Neural progenitor cell (in vitro differentiated cells): ENCODE measurements around the gene CSKMT. TPM values are rescaled to one million over a fixed set of nuclear protein-coding genes. Genes with fewer than 3 reads are reported as not detected.

Experiments
- DNase-seq: peaks from one replicate; pipeline ENCODE4 v3.0.0-alpha.2; 2016; ENCODE audit warnings: low spot score
- H2AFZ ChIP-seq: fragments of 200-600 bp; sonication (generic); replicated peaks from 2 replicates; pipeline ENCODE4 v1.6.1; 2016; ENCODE audit warnings: antibody characterized with exemption
- H3F3A ChIP-seq: fragments of 200-600 bp; sonication (generic); 2 replicates; pipeline ENCODE4 v1.6.1; 2016; ENCODE audit warnings: antibody characterized with exemption, low read depth
- H3K27ac ChIP-seq: fragments of 200-600 bp; sonication (generic); 2 replicates; pipeline ENCODE4 v1.5.1; 2016; ENCODE audit warnings: mild to moderate bottlenecking
- H3K27me3 ChIP-seq: fragments of 200-600 bp; sonication (generic); 2 replicates; pipeline ENCODE4 v1.6.1; 2016; ENCODE audit warnings: mild to moderate bottlenecking, moderate library complexity
- H3K36me3 ChIP-seq: fragments of 200-600 bp; sonication (generic); 2 replicates; pipeline ENCODE4 v1.5.1; 2016
- H3K4me1 ChIP-seq: fragments of 200-600 bp; sonication (generic); 2 replicates; pipeline ENCODE4 v1.6.1; 2016; ENCODE audit warnings: mixed run types
- H3K4me2 ChIP-seq: fragments of 200-600 bp; sonication (generic); 2 replicates; pipeline ENCODE4 v1.6.1; 2016
- H3K4me3 ChIP-seq: fragments of 200-600 bp; sonication (generic); 2 replicates; pipeline ENCODE4 v1.5.1; 2016
- H3K79me2 ChIP-seq: fragments of 200-600 bp; sonication (generic); 2 replicates; pipeline ENCODE4 v1.6.1; 2016; ENCODE audit warnings: low read depth
- H3K9ac ChIP-seq: fragments of 200-600 bp; sonication (generic); 2 replicates; pipeline ENCODE4 v1.6.1; 2016
- H3K9me3 ChIP-seq: fragments of 200-600 bp; sonication (generic); 2 replicates; pipeline ENCODE4 v1.5.1; 2016; ENCODE audit warnings: low read depth
- H4K20me1 ChIP-seq: fragments of 200-600 bp; sonication (generic); 2 replicates; pipeline ENCODE4 v1.6.1; 2016; ENCODE audit warnings: low read depth
- H3K27ac Mint-ChIP-seq: 3 replicates; pipeline ENCODE4 v1.8.0; 2021; ENCODE audit warnings: mixed read lengths
- H3K27me3 Mint-ChIP-seq: 2 replicates; pipeline ENCODE4 v1.8.0; 2022; ENCODE audit warnings: low read depth, mild to moderate bottlenecking, inconsistent platforms, moderate library complexity, mixed read lengths; ENCODE audit not compliant: insufficient read depth
- H3K36me3 Mint-ChIP-seq: 3 replicates; pipeline ENCODE4 v1.8.0; 2021; ENCODE audit warnings: mixed read lengths
- H3K4me1 Mint-ChIP-seq: 3 replicates; pipeline ENCODE4 v1.8.0; 2021; ENCODE audit warnings: mixed read lengths
- H3K4me3 Mint-ChIP-seq: 3 replicates; pipeline ENCODE4 v1.8.0; 2021; ENCODE audit warnings: mild to moderate bottlenecking, moderate library complexity, mixed read lengths
- H3K9me3 Mint-ChIP-seq: 3 replicates; pipeline ENCODE4 v1.8.0; 2020; ENCODE audit warnings: mixed read lengths
- CTCF ChIP-seq: fragments of 200-600 bp; sonication (generic); IDR thresholded peaks from 2 replicates; pipeline ENCODE4 v1.5.1; 2017; ENCODE audit warnings: antibody characterized with exemption, mild to moderate bottlenecking
- EZH2 ChIP-seq: fragments of 200-600 bp; sonication (generic); IDR thresholded peaks from 2 replicates; pipeline ENCODE4 v1.6.1; 2017; ENCODE audit warnings: antibody characterized with exemption, mild to moderate bottlenecking, moderate library complexity
- EZH2phosphoT487 ChIP-seq: fragments of 200-600 bp; sonication (generic); IDR thresholded peaks from 2 replicates; pipeline ENCODE4 v1.6.1; 2017; ENCODE audit warnings: antibody characterized with exemption
- total RNA-seq: library from RNA; depleted of rRNA; stranded (reverse); fragments of >200 nt; gene quantifications from 2 replicates; pipeline ENCODE4 v1.2.3, GENCODE V29; 2015; ENCODE audit warnings: low replicate concordance

CSKMT gene
- total RNA-seq, 1 donor from 2014 or later: 4.3 TPM

GRCh38 chr11:62708392-62708791 lies 43.3 kb downstream of the CSKMT start:
- H3K27ac ChIP-seq: no peak overlapping the region
- H3F3A ChIP-seq: peaks cover 77% of the 10 kb centered on the region
- H3K79me2 ChIP-seq: peaks cover 16% of the 10 kb centered on the region
- H3K4me3 Mint-ChIP-seq: peak overlapping the region; percentile 88
- H4K20me1 ChIP-seq: no peaks in the 10 kb centered on the region
- no peak overlapping the region for H2AFZ ChIP-seq
- H3K9me3 ChIP-seq: no peaks in the 10 kb centered on the region
- TF ChIP-seq EZH2 (no peak), CTCF (no peak), EZH2phosphoT487 (no peak)
- peaks cover 32% of the 10 kb centered on the region for H3K4me1 ChIP-seq
- no peaks in the 10 kb centered on the region for H3K9me3 Mint-ChIP-seq
- H3K4me2 ChIP-seq: peak overlapping the region; percentile 92
- H3K27me3 ChIP-seq: no peaks in the 10 kb centered on the region
- H3K4me1 Mint-ChIP-seq: peaks cover 47% of the 10 kb centered on the region
- H3K36me3 ChIP-seq: no peaks in the 10 kb centered on the region
- no peak overlapping the region for H3K9ac ChIP-seq
- peak overlapping the region; percentile 97 for H3K27ac Mint-ChIP-seq
- peaks cover 8% of the 10 kb centered on the region for H3K27me3 Mint-ChIP-seq
- peak overlapping the region; percentile 65 for H3K4me3 ChIP-seq
- H3K36me3 Mint-ChIP-seq: peaks cover 24% of the 10 kb centered on the region
- no peak for DNase-seq

- DNase-seq: no peak
- Histone ChIP-seq H3K27me3 (no peaks in the 10 kb centered on the region), H3K27ac (peak overlapping the region; percentile 61), H3K36me3 (no peaks in the 10 kb centered on the region), H2AFZ (peak overlapping the region; percentile 68), H4K20me1 (no peaks in the 10 kb centered on the region), H3K4me3 (peak overlapping the region; percentile 65), H3K9me3 (no peaks in the 10 kb centered on the region), H3K9ac (peak overlapping the region; percentile 55), H3K4me2 (peak overlapping the region; percentile 92), H3F3A (peaks cover 81% of the 10 kb centered on the region), H3K79me2 (peaks cover 16% of the 10 kb centered on the region), H3K4me1 (peaks cover 32% of the 10 kb centered on the region)
- Mint-ChIP-seq H3K9me3 (no peaks in the 10 kb centered on the region), H3K4me3 (peak overlapping the region; percentile 88), H3K27ac (peak overlapping the region; percentile 97), H3K27me3 (peaks cover 8% of the 10 kb centered on the region), H3K36me3 (peaks cover 26% of the 10 kb centered on the region), H3K4me1 (peaks cover 47% of the 10 kb centered on the region)
- TF ChIP-seq EZH2phosphoT487 (no peak), EZH2 (no peak), CTCF (no peak)
These were observed 43.7 kb downstream of the CSKMT start for GRCh38 chr11:62708793-62709192.

- H3K36me3 ChIP-seq: no peaks in the 10 kb centered on the region
- H3K27me3 Mint-ChIP-seq: peaks cover 8% of the 10 kb centered on the region
- peaks cover 47% of the 10 kb centered on the region for H3K4me1 Mint-ChIP-seq
These were observed 44.3 kb downstream of the CSKMT start for GRCh38 chr11:62709247-62710000.

More at GRCh38 chr11:62709247-62710000, 44.3 kb downstream of the CSKMT start:
- Histone ChIP-seq H3K4me1 (peaks cover 32% of the 10 kb centered on the region), H3F3A (peaks cover 84% of the 10 kb centered on the region), H3K79me2 (peaks cover 14% of the 10 kb centered on the region), H3K4me3 (peak overlapping the region; percentile 65), H2AFZ (peak overlapping the region; percentile 94), H3K9ac (peak overlapping the region; percentile 74), H3K27ac (peak overlapping the region; percentile 98), H4K20me1 (no peaks in the 10 kb centered on the region), H3K9me3 (no peaks in the 10 kb centered on the region), H3K4me2 (peak overlapping the region; percentile 92), H3K27me3 (no peaks in the 10 kb centered on the region)
- Mint-ChIP-seq H3K4me3 (peak overlapping the region; percentile 88), H3K36me3 (peaks cover 26% of the 10 kb centered on the region), H3K9me3 (no peaks in the 10 kb centered on the region), H3K27ac (peak overlapping the region; percentile 97)
- TF ChIP-seq EZH2: no peak
- TF ChIP-seq EZH2phosphoT487: no peak
- no peak for TF ChIP-seq CTCF
- DNase-seq: peak; percentile 99
